Left kidney (tissue), 2 donors: ENCODE data around the gene ZSCAN25. TPM values are rescaled to one million over a fixed set of nuclear protein-coding genes. Genes with fewer than 3 reads are reported as not detected.
"Not testable (repeated sequence)": the region's sequence is repeated elsewhere in the genome, so short reads cannot be mapped to it uniquely, and the experiment has no call there.

Experiments used
- DNase-seq: peaks from one replicate; pipeline ENCODE4 v3.0.0-alpha.2; 2013
- polyA plus RNA-seq: library from polyadenylated mRNA; unstranded; fragments of 120-200 nt; gene quantifications from one replicate; pipeline ENCODE4 v1.2.1, GENCODE V29; 2013; ENCODE audit not compliant: insufficient read length

The ZSCAN25 gene
- polyA plus RNA-seq, 1 donor = 20.4 TPM

GRCh38 chr7:99644431-99644830 is 27.7 kb downstream of the ZSCAN25 start:
- DNase-seq = no peak

DNA sequence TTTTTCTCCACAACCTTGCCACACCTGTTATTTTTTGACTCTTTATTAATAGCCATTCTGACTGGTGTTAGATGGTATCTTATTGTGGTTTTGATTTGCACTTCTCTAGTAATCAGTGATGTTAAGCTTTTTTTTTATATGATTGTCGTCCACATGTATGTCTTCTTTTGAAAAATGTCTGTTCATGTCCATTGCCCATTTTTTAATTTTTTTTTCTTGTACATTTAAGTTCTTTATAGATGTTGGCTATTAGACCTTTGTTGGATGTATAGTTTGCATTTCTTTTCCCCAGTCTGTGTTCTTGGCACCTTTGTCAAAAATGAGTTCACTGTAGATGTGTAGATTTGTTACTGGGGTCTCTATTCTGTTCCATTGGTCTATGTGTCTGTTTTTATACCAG is 28.8 kb downstream of the ZSCAN25 start:
- no peak for DNase-seq

DNA sequence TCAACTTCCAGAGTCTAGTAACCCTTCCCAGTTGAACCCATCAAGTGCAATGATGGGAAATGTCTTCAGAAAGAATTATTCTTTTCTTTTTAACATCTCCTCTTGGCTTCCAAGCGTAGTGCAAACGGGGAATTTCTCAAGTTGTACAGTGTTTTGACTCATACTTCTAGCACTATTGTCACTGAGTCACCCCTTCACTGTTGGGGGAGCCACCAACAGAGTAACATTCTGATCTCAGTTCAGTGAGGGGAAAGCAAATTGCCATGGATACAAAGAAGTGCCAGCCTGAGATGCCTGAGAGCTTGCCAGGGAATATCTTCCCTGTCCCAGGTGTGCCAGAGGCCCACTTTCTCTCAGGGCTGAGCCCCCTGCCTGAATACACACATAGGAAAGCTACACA is 32.1 kb downstream of the ZSCAN25 start:
- no peak for DNase-seq

DNA sequence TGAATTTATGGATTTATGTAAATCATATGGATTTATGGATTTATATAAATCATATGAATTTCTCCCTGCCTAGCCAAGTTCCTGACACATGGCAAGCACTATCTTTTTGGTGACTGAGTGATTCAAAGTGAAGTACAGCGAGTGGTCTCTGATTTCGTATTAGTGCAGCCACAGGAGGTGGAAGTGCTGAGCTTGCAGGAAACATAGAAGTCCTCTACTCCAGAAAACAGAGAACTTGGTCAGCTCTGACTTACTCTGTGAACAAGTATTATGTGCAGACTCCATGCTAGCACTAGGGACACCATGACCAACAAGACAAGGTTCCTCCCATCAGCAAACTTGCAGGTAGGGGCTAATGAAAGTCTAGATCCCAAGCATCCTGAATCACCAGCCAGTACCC is 34.5 kb downstream of the ZSCAN25 start:
- no peak for DNase-seq

GRCh38 chr7:99652671-99653070 is 35.9 kb downstream of the ZSCAN25 start:
- DNase-seq = no peak

- DNase-seq = not testable (repeated sequence)
Observed at GRCh38 chr7:99653269-99653668, 36.5 kb downstream of the ZSCAN25 start.

DNA sequence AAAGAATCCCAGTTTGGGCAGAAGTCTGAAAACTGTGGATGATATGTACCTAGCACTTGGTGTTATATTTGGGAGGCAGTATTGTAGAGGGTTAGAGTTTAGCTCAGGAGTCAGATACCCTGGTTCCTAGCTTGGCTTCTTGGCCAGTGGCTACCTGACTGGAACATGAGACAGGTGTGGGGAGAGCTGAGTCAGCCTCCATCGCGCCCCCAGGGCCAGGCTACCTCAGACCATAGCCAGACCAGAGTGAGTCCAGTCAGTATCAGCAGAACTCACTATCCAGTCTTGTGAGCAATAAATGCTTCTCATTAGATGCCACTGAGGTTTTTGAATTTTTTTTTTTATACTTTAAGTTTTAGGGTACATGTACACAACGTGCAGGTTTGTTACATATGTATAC is 37.0 kb downstream of the ZSCAN25 start:
- no peak for DNase-seq

- not testable (repeated sequence) for DNase-seq
Observed at GRCh38 chr7:99654626-99655025, 37.9 kb downstream of the ZSCAN25 start.

DNA sequence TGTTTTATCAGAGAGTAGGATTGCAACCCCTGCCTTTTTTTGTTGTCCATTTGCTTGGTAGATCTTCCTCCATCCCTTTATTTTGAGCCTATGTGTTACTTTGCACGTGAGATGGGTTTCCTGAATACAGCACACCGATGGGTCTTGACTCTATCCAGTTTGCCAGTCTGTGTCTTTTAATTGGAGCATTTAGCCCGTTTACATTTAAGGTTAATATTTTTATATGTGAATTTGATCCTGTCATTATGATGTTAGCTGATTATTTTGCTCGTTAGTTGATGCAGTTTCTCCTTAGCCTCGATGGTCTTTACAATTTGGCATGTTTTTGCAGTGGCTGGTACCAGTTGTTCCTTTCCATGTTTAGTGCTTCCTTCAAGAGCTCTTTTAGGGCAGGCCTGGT is 41.1 kb downstream of the ZSCAN25 start:
- DNase-seq = not testable (repeated sequence)

GRCh38 chr7:99665312-99666012 is 48.7 kb downstream of the ZSCAN25 start:
- DNase-seq = no peak

- DNase-seq = no peak
Observed at GRCh38 chr7:99666013-99666395, 49.3 kb downstream of the ZSCAN25 start.

GRCh38 chr7:99667179-99667578 is 50.4 kb downstream of the ZSCAN25 start:
- DNase-seq = no peak

DNA sequence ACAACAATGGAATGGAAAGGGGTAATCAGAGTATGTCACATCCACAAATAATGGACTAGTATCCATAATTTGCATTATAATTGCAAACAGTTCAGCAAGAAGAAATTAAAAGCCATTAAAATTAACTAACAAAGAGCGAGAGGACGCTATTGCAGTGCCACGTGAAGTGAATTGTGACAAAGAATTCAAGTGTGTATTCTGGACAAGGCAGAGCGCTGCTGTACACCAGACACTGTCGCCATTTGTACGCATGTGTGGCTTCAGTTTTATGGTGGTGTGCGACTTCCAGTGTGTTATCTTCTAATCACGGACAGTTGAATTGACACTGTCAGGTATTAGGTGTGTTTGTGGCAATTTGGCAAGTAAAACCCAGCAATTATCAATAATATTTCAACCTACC is 51.8 kb downstream of the ZSCAN25 start:
- no peak for DNase-seq

DNA sequence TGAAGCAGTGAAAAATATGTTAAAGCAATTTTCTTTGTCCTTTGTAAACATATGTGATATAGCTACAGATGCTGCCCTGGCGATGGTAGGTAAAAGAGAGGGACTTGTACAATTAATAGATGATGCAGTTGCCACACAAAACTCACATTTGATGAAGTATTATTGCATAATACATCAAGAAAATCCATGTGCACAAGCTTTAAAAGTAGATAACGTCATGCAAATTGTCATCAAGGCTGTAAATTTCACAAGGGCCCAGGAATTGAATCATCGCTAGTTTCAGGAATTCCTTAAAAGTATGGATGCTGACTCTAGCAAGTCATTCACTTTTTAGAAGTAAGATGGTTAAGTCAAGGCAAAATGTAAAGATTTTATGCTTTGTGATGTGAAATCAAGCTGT is 53.0 kb downstream of the ZSCAN25 start:
- DNase-seq = no peak

DNA sequence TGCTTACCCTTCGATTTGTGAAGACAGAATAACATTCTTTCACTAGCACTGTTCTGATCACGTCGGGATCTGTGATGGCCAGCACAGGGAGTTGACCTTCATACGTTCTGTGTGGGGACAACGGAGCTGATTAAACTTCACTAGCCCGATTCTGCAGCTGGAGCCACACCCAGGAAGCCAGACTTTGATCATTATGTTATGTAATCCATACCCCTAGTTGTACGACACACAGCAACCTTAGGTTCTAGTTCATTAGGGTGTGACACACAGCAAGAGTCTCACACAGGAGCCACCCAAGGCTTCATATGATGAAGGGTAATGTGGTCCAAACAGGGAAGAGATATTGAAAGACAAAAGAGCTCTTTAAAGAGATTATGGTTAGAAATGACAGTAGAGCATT is 55.8 kb downstream of the ZSCAN25 start:
- no peak for DNase-seq

- no peak for DNase-seq
Observed at GRCh38 chr7:99674995-99675742, 58.4 kb downstream of the ZSCAN25 start.

GRCh38 chr7:99677013-99677647 is 60.4 kb downstream of the ZSCAN25 start:
- DNase-seq = no peak

DNA sequence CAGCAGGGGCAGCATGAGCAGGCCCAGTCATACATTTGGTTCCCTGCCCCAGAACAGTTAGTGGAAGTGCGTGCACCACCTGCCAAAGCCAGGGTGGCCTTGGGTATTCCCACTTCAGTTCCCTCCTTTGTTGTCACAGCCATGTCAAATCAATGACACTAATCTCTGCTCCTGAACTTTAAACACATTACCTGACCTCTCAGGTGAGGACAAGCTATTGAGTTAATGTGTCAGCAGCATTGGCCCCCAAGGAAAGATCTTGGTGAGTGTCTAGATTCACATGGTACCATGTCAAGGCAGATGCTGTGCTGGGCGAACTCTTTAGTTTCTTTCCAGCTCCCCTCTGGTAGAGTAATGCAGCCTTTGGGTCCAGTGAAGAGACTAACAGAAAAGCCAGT is 60.9 kb downstream of the ZSCAN25 start:
- no peak for DNase-seq

DNA sequence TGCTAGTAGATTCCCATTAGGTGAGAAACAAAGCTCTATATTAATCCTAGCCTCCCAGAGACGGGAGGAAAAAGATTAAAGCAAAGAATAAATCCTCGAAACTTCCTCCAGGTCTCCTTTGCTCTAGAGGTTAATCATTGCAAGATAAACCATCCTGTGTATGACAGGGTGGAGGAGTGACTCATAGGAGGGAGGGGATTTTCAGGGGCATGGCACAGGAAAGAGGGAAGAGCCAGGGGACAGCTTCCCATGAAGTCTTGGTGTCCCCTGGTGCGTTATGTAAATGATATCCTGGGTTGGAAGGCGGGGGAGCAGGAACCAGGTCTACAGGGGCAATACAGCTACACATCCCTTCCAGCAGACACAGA is 62.3 kb downstream of the ZSCAN25 start:
- DNase-seq = peak; percentile 18

DNA sequence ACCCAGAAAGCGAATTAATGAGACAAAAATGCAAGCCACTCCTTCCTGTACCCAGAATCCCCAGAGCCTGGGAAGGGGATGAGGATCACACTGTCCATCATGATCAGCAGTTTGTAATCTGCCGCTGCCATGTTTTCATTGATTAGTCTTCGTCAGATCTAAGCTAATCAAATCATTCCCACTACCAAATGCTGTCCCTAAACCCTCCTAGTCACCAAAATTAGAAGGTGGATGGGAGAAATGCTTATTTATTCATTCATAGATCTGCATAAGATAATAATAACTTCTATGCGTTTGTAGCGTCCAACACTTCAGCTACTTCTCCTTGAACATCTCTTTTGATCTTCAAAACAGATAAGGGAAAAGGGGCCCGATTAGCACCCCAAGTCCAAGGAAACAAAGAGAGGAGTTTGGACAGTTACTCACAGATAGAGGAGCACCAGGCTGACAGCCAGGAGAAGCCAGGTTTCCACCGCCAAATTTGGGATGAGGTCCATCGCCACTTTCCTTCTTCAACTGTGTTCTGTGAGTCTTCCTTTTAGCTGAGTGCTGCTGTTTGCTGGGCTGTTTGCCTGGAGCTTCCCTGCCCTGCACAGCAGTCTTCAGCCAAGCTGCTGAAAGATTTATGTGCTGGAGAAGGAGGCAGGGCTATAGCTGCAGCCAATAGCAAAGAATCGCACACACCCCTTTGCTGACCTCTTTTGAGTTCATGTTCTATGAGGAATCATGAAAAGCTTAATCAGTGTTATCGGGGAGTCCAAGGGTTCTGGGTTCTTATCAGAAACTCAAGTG is 62.9 kb downstream of the ZSCAN25 start, which contains the start of gene CYP3A5:
CYP3A5 (minus strand) TSS at position 597 of the 792 bp plus-strand sequence; CDS start at position 497, 100 bp downstream.
- DNase-seq = no peak
